T-helper 2 cell treated with Interferon-gamma antibody and Interleukin-4, amounts not matched to agents 5 μg/mL and 100 μg/mL, for 36 hours (primary cell): ENCODE results near the gene CACNA1B.

Experiments used
- DNase-seq: peaks from one replicate; pipeline ENCODE4 v3.0.0; 2021; ENCODE audit warnings: low spot score
- H3K27ac Mint-ChIP-seq: one replicate; pipeline ENCODE4 v1.8.0; 2021; ENCODE audit warnings: mild to moderate bottlenecking, mixed read lengths
- H3K27me3 Mint-ChIP-seq: one replicate; pipeline ENCODE4 v1.8.0; 2021; ENCODE audit warnings: low read depth, mixed read lengths
- H3K36me3 Mint-ChIP-seq: one replicate; pipeline ENCODE4 v1.8.0; 2021; ENCODE audit warnings: low read depth, mixed read lengths
- H3K4me1 Mint-ChIP-seq: one replicate; pipeline ENCODE4 v1.8.0; 2021; ENCODE audit warnings: low read depth, mixed read lengths
- H3K4me3 Mint-ChIP-seq: one replicate; pipeline ENCODE4 v1.8.0; 2022; ENCODE audit warnings: mild to moderate bottlenecking, moderate library complexity, mixed read lengths
- H3K9me3 Mint-ChIP-seq: one replicate; pipeline ENCODE4 v1.8.0; 2021; ENCODE audit warnings: mixed read lengths

Gene CACNA1B

DNA sequence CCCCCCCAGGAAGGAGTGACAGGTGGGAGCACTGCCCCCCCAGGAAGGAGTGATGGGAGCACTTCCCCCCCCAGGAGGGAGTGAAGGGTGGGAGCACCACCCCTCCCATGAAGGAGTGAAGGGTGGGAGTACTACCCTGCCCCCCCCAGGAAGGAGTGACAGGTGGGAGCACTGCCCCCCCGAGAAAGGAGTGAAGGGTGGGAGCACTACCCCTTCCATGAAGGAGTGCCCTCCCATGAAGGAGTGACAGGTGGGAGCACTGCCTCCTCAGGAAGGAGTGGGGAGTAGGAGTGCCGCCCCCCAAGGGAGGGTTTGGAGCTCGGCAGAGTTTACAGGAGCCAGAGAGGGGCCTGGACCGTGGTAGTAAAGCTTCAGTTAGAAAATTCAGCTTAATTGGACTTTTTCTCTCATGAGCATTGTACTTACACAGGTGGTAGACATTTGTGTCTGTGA lies 100.7 kb downstream of the CACNA1B start:
- H3K27ac Mint-ChIP-seq, result no peak overlapping the region
- no peaks in the 10 kb centered on the region for H3K4me1 Mint-ChIP-seq
- DNase-seq, result no peak
- no peaks in the 10 kb centered on the region for H3K9me3 Mint-ChIP-seq
- no peak overlapping the region for H3K4me3 Mint-ChIP-seq
- H3K27me3 Mint-ChIP-seq, result no peaks in the 10 kb centered on the region
- H3K36me3 Mint-ChIP-seq, result no peaks in the 10 kb centered on the region

GRCh38 chr9:137982200-137982599 lies 104.6 kb downstream of the CACNA1B start:
- H3K27me3 Mint-ChIP-seq, result no peaks in the 10 kb centered on the region
- no peak for DNase-seq
- no peaks in the 10 kb centered on the region for H3K9me3 Mint-ChIP-seq
- H3K4me3 Mint-ChIP-seq, result no peak overlapping the region
- no peaks in the 10 kb centered on the region for H3K4me1 Mint-ChIP-seq
- H3K27ac Mint-ChIP-seq, result no peak overlapping the region
- H3K36me3 Mint-ChIP-seq, result no peaks in the 10 kb centered on the region

DNA sequence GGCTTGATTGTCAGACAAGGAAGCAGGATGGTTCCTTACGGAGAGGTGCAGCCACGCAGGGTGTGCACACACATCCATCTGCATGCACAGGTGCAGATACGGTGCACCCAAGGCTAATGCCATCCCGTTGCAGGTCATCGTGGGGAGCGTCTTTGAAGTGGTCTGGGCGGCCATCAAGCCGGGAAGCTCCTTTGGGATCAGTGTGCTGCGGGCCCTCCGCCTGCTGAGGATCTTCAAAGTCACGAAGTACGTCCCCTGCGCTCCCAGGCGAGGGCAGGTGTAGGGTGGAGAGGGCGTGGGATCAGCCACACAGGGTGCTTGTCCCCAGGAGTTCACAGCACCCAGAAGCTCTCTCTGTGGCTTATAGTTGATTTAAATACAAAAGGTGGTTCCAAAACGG lies 106.4 kb downstream of the CACNA1B start:
- Mint-ChIP-seq H3K4me1 (no peaks in the 10 kb centered on the region), H3K4me3 (no peak overlapping the region), H3K9me3 (no peaks in the 10 kb centered on the region), H3K36me3 (no peaks in the 10 kb centered on the region), H3K27ac (no peak overlapping the region), H3K27me3 (no peaks in the 10 kb centered on the region)
- DNase-seq, result no peak

DNA sequence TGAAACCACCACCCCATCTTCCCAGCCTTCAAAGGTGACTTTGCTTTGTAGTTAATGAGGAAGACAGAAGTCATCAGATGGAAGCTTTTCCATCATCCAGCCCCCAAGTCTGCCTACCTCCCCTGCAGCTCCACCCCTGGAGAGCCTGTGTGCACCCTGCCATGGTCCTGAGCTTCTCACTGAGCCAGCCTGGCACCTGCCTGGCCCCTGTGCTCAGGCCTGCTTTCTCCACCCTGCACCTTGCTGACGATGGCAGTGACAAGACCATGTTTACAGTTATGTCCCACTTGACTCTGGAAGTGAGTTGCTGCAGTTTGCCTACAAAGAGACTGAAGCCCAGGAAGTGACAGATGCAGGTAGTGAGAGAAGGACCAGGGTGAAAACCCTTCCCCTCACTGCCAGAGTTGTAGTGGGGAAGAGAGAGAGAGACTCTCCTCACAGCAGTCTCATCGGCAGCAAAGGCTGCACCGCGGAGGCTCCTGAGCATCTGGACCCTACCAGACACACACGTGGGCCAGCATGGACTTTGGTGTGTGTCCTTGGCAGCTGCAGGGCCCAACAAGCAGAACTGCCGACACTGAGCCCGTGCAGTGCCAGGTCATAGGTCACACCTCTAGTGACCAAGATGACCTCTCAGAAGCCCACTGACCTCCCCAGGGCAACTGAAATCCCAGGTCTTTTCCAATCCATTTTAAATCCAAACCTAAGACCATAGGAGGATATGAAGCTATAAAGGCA lies 107.1 kb downstream of the CACNA1B start:
- H3K4me1 Mint-ChIP-seq, result no peaks in the 10 kb centered on the region
- no peak overlapping the region for H3K4me3 Mint-ChIP-seq
- no peak for DNase-seq
- H3K36me3 Mint-ChIP-seq, result no peaks in the 10 kb centered on the region
- H3K9me3 Mint-ChIP-seq, result no peaks in the 10 kb centered on the region
- no peak overlapping the region for H3K27ac Mint-ChIP-seq
- no peaks in the 10 kb centered on the region for H3K27me3 Mint-ChIP-seq

DNA sequence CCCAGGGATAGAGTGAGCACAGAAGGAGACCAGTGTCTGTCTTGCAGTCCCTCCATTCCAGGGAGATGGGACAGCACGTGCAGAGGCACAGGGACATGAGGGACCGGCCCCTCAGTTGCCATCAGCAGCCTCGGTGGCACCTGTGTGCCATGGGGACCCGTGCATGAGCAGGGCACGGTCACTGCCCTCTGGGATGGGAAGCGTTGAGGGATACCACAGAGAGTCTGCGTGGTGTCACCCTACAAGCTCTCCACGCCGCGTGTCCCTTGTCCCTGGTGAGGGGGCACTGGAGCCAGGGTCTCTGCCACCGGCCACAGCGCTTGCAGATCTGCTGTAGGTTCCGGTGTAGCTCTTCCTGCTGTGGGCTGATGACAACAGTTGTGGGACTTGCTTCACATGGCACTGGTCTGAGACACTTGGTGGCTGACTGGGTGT lies 108.1 kb downstream of the CACNA1B start:
- H3K36me3 Mint-ChIP-seq, result no peaks in the 10 kb centered on the region
- H3K27me3 Mint-ChIP-seq, result no peaks in the 10 kb centered on the region
- no peak overlapping the region for H3K27ac Mint-ChIP-seq
- no peaks in the 10 kb centered on the region for H3K9me3 Mint-ChIP-seq
- H3K4me1 Mint-ChIP-seq, result no peaks in the 10 kb centered on the region
- DNase-seq, result no peak
- no peak overlapping the region for H3K4me3 Mint-ChIP-seq

DNA sequence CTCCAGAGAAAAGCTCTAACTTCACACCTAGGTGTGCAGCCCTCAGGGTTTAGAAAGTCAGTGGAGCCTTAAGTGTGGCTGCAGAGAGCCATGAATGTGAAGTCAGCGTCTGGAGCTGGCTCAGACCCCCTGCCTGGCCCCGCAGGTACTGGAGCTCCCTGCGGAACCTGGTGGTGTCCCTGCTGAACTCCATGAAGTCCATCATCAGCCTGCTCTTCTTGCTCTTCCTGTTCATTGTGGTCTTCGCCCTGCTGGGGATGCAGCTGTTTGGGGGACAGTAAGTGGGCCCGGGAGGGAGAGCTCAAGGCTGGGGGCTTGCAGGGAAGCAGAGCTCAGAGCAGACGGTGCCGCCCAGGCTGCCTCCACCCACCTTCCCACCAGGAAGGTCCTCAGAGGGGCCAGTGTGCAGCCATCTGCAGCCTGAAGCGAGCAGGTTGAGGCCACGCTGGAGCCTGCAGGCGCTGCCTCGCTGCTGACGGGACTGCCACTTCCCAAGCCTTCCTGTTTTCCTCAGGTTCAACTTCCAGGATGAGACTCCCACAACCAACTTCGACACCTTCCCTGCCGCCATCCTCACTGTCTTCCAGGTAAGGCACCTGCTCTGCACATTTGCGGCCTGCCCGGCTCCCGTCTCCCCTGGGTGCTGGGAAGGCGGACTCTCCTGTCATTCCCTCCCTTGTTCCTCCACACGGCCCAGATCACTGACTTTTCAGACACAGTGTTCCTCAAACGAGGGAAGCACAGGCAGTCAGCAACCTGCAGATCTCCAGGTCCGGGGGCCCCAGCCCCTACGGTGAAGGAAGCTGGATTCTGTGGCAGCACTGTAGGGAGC lies 108.9 kb downstream of the CACNA1B start:
- no peak overlapping the region for H3K27ac Mint-ChIP-seq
- H3K9me3 Mint-ChIP-seq, result no peaks in the 10 kb centered on the region
- no peaks in the 10 kb centered on the region for H3K4me1 Mint-ChIP-seq
- H3K4me3 Mint-ChIP-seq, result no peak overlapping the region
- H3K36me3 Mint-ChIP-seq, result no peaks in the 10 kb centered on the region
- peaks cover 3% of the 10 kb centered on the region for H3K27me3 Mint-ChIP-seq
- DNase-seq, result no peak

DNA sequence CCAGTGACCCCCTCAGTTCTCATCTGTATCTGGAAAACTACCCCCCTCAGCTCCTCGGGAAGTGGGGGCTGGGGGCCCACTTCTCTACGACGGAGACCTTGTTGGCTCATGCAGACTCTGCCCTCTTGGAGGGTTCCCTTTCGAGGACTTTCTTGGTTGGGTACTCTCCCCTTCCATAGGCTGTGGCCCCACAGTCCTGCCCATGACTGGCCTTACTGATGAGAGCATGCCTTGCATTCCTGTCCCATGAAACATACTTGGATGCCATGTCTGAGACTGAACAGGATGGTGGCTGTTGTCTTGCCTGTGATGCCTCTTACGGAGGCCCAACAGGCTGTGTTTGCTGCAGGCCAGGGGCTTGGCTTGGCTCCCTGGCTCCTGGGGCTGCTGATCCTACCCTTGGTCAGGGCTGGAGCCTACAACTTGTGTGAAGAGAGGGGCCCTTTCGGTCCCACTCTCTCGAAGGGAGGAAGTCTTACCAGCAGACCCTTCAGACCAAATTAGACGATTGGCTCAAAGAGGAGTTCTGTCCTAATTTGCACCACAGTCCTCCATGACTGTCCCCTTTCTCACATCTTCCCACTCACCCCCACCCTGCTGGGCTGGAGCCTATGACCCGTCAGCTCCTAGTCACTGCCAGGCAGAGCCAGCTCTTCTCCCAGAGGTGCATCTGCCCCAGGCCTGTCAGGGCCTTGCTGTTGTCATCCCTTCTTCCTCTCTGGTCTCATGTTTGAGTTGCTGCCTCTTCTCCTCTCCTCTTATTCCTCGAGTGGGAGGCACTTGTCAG lies 109.9 kb downstream of the CACNA1B start:
- Mint-ChIP-seq H3K27ac (no peak overlapping the region), H3K4me3 (no peak overlapping the region), H3K27me3 (peaks cover 6% of the 10 kb centered on the region), H3K4me1 (no peaks in the 10 kb centered on the region), H3K9me3 (no peaks in the 10 kb centered on the region), H3K36me3 (no peaks in the 10 kb centered on the region)
- no peak for DNase-seq

DNA sequence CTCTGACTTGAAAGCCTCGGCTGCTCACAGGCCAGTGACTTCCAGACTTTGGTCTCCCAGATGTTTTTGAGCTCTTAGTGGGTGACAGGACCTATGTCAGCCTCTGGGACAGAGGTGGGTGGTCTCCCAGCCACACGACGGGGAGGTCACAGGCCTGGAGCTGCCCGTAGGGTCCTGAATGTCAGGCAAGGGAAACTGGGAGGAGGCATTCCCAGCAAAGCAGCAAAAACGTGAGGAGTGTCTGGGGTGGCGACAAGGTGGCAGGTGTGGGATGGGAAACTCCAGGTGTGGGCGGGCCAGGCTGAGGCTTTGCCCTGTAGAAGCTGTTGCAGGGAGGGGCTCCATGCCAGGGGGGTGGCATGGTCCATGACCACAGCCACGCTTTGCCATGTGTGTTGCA lies 110.5 kb downstream of the CACNA1B start:
- DNase-seq, result no peak
- Mint-ChIP-seq H3K4me1 (no peaks in the 10 kb centered on the region), H3K9me3 (no peaks in the 10 kb centered on the region), H3K27ac (no peak overlapping the region), H3K36me3 (no peaks in the 10 kb centered on the region), H3K27me3 (peaks cover 7% of the 10 kb centered on the region), H3K4me3 (no peak overlapping the region)

DNA sequence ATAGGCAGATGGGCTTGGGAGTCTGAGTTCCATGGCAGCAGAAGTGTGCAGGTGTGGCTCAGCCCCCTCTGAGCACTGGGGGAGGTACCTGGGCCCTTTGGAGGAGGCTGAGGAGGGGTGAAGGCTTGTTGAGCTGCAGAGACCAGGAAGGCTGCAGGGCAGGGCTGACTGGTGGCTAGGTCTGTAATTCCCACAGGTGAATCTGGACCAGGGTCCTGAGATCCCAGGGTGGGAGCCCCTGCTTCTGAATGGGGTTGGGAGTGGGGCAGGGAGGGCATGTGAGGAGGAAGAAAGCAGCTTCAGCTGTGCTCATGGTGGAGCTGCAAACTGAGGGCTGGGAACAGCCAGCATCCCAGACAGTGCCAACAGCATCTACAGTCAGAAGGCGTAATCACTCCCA lies 111.1 kb downstream of the CACNA1B start:
- Mint-ChIP-seq H3K27me3 (peaks cover 7% of the 10 kb centered on the region), H3K9me3 (no peaks in the 10 kb centered on the region), H3K36me3 (no peaks in the 10 kb centered on the region), H3K4me3 (no peak overlapping the region), H3K27ac (no peak overlapping the region), H3K4me1 (no peaks in the 10 kb centered on the region)
- DNase-seq, result no peak

DNA sequence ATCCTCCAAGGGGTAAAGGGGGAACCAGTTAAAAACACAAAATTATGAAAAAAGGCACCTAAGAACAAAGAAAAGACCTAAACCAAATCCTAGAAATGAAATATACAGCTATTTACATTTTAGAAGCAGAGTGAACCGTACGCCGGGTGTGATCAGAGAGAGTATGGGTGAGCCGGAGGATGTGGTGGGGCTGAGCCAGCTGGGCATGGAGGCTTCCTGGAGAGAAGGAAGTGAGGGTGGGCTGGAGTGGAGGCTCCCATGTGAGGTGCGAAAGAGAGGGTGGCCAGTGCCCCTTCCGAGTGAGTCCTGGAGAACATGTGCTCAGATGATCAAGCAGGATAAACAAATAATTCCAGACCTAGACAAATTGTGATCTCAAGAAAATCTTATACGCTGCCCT lies 111.6 kb downstream of the CACNA1B start:
- Mint-ChIP-seq H3K4me1 (no peaks in the 10 kb centered on the region), H3K27me3 (peaks cover 7% of the 10 kb centered on the region), H3K4me3 (no peak overlapping the region), H3K27ac (no peak overlapping the region), H3K9me3 (no peaks in the 10 kb centered on the region), H3K36me3 (no peaks in the 10 kb centered on the region)
- DNase-seq, result no peak

DNA sequence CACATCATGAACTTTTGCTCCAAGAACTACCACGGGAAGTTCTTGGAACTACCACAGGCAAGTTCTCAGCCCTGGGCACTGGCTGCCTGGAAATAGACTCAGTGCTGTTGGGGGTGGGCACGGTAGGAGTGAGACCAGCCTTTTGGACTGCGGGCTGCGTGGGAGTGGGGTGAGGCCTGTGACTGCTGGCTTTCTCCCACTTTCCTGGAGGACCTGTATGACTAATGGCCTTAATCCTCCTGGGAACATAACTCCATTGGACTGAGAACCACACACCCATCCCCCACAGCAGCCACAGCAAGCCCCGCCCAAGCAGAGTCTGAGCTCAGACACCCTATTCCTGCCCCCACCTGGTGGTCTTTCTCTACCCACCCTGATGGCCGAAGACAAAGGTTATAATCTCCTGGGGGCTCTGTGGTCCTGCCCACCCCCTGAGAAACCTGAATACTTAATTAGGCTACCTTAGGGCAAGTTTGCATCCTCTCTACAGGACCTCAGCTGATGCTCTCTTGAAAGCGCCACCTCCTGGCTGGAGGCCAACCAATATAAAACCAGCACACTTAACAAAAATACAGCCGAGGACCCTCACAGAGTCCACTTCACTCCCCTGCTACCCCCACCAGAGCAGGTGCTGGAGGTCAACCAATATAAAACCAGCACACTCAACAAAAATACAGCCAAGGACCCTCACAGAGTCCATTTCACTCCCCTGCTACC lies 112.6 kb downstream of the CACNA1B start:
- H3K4me3 Mint-ChIP-seq, result no peak overlapping the region
- no peak for DNase-seq
- H3K27ac Mint-ChIP-seq, result no peak overlapping the region
- no peaks in the 10 kb centered on the region for H3K9me3 Mint-ChIP-seq
- no peaks in the 10 kb centered on the region for H3K4me1 Mint-ChIP-seq
- H3K27me3 Mint-ChIP-seq, result peaks cover 10% of the 10 kb centered on the region
- no peaks in the 10 kb centered on the region for H3K36me3 Mint-ChIP-seq

DNA sequence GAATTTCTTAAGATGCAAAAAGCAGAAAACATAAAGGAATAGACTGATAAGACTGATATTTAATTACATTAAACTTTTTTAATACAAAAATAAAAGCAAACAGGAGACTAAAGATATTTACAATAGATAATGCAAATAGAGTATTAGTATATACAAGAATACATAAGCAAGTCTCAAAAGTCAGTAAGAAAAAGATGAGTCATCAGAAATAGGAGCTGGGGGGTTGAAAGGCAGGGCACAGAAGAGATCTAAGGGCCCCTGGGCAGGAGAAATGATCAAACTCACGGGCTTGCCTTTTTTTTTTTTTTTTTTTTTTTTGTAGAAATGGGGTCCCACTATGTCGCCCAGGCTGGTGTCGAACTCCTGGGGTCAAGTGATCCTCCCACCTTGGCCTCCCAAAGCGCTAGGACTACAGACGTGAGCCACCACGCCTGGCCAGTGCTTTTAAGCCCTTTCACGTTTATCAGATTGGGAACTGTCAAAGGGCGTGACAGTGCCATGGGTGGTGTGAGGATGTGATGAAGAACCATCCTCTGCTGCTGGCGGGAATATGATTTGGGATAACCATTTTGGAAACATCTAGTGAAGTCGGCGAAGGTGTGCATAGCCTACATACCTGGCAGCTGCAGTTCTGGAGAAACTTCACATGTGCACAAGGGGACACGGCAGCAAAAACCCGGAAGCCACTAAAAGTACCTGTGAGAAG lies 126.1 kb downstream of the CACNA1B start:
- Mint-ChIP-seq H3K9me3 (no peaks in the 10 kb centered on the region), H3K4me3 (no peak overlapping the region), H3K27ac (no peak overlapping the region), H3K36me3 (no peaks in the 10 kb centered on the region), H3K4me1 (no peaks in the 10 kb centered on the region), H3K27me3 (peaks cover 6% of the 10 kb centered on the region)
- no peak for DNase-seq

DNA sequence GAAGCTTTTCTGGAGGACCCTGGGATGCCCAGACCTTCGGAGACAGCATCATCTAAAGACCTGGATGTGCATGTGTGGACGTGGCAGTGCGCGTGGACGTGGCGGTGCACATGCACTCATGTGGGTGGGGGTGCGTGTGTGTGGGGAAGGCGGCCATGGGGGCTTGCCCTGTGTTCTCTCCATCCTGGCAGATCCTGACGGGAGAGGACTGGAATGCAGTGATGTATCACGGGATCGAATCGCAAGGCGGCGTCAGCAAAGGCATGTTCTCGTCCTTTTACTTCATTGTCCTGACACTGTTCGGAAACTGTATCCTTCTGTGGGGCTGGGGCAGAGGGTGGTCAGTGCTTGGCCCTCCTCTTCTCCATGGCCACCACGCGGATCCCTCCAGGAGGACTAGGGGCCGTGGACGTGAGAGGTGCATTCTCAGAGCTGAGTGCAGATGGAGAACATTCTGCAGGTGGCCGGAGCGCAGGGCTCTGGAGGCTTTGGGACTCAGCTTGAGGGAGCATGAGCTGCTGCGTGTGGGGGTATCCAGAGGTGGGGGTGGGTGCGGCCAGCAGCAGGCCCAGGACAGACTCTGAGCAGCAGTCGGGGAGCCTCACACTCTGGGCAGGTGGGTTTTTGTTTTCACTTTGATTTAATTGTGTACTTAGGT lies 129.1 kb downstream of the CACNA1B start:
- DNase-seq, result no peak
- Mint-ChIP-seq H3K4me1 (no peaks in the 10 kb centered on the region), H3K27ac (no peak overlapping the region), H3K9me3 (no peaks in the 10 kb centered on the region), H3K36me3 (no peaks in the 10 kb centered on the region), H3K27me3 (peaks cover 2% of the 10 kb centered on the region), H3K4me3 (no peak overlapping the region)
